ENCODE data around the gene BMP8A.

GRCh38 chr1:39571178-39571483 lies 79.7 kb downstream of the BMP8A start:
- TF ChIP-seq TRIM28 (IDR thresholded peaks at IDR 0.05; ENCODE audit: borderline replicate concordance, low read length): no peak
- TF ChIP-seq CTCF (tag by site-specific recombination; IDR thresholded peaks at IDR 0.05): no peak
- TF ChIP-seq, protein P1, sequence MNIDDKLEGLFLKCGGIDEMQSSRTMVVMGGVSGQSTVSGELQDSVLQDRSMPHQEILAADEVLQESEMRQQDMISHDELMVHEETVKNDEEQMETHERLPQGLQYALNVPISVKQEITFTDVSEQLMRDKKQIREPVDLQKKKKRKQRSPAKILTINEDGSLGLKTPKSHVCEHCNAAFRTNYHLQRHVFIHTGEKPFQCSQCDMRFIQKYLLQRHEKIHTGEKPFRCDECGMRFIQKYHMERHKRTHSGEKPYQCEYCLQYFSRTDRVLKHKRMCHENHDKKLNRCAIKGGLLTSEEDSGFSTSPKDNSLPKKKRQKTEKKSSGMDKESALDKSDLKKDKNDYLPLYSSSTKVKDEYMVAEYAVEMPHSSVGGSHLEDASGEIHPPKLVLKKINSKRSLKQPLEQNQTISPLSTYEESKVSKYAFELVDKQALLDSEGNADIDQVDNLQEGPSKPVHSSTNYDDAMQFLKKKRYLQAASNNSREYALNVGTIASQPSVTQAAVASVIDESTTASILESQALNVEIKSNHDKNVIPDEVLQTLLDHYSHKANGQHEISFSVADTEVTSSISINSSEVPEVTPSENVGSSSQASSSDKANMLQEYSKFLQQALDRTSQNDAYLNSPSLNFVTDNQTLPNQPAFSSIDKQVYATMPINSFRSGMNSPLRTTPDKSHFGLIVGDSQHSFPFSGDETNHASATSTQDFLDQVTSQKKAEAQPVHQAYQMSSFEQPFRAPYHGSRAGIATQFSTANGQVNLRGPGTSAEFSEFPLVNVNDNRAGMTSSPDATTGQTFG (tag by site-specific recombination; IDR thresholded peaks at IDR 0.05; ENCODE audit: borderline replicate concordance): no peak
- TF ChIP-seq ZNF16 (tag by site-specific recombination; IDR thresholded peaks at IDR 0.05; ENCODE audit: low read depth): no peak
- TF ChIP-seq ZNF433 (tag by site-specific recombination; IDR thresholded peaks at IDR 0.05; ENCODE audit: low read depth): no peak
- no peak for TF ChIP-seq ZNF121 (tag by site-specific recombination; IDR thresholded peaks at IDR 0.05)
- no peak for TF ChIP-seq ZNF660 (tag by site-specific recombination; IDR thresholded peaks at IDR 0.05)
- TF ChIP-seq, protein P2, sequence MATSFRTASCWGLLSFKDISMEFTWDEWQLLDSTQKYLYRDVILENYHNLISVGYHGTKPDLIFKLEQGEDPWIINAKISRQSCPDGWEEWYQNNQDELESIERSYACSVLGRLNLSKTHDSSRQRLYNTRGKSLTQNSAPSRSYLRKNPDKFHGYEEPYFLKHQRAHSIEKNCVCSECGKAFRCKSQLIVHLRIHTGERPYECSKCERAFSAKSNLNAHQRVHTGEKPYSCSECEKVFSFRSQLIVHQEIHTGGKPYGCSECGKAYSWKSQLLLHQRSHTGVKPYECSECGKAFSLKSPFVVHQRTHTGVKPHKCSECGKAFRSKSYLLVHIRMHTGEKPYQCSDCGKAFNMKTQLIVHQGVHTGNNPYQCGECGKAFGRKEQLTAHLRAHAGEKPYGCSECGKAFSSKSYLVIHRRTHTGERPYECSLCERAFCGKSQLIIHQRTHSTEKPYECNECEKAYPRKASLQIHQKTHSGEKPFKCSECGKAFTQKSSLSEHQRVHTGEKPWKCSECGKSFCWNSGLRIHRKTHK (tag by site-specific recombination; IDR thresholded peaks at IDR 0.05): no peak

Measured in HEK293 (cell line).